Stomach (tissue), 4 donors: ENCODE data around the gene SLC7A14.

Experiments
- CTCF ChIP-seq, 7 experiments: fragments of 450-650 bp in 4 of 7; fragments of 200-600 bp in 3 of 7; sonication (generic) in 3 of 7; IDR thresholded peaks; one replicate each; pipeline ENCODE4 v1.5.1; 2016 to 2019; ENCODE audit warnings: antibody characterized with exemption in 7 of 7, control low read depth in 2 of 7, mild to moderate bottlenecking in 1 of 7
- POLR2A ChIP-seq, 4 donors: fragments of 450-650 bp; IDR thresholded peaks; one replicate each; pipeline ENCODE4 v1.6.1; 2016; ENCODE audit warnings: antibody characterized with exemption in 4 of 4, control low read depth in 2 of 4, mild to moderate bottlenecking in 1 of 4, moderate library complexity in 1 of 4
- POLR2AphosphoS5 ChIP-seq, 3 donors: sonication (generic); formaldehyde crosslinking; IDR thresholded peaks; one replicate each; pipeline ENCODE4 v1.6.1; 2016; ENCODE audit warnings: antibody characterized with exemption in 3 of 3

DNA sequence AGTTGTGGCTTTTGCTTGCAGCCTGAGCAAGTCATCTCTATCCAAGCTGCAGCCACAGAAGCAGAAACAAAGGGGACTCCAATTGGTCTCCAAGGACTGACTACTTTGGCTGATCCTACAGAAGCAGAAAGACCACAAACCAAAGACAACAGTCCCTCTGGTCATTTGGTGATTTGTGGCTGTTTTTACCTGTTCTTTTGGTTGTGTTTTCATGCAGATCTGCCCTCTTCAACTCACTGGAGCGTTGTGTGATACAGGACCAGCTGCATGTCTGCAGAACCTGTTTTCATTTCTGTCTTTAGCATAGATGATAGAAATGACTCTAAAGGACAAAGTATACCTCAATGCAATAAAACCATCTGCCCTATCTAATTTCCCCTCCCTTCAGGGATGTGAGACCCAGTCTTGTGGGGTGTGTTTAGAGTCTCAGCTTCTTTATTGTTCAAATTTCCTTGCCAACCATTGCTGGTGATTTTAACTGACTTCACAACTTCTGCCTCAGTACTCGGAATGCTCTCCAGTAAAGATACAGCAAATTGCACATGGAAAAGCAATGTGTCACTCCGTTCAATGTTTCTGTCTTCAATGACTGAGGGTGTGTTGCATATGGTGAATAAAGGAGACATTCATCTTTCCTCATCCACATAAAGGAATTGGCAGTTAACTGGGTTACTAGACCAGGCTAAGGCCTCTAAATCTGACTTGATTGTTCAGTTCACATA, 48.9 kb upstream of the SLC7A14 start:
- no peak for TF ChIP-seq POLR2A (IDR thresholded peaks at IDR 0.05)
- TF ChIP-seq CTCF (IDR thresholded peaks at IDR 0.05) = no peak
- no peak for TF ChIP-seq POLR2AphosphoS5 (IDR thresholded peaks at IDR 0.05)
